ENCODE results near the gene NBDY.
"Not testable (repeated sequence)": the region's sequence is repeated elsewhere in the genome, so short reads cannot be mapped to it uniquely, and the experiment has no call there.

NBDY gene

GRCh38 chrX:56764153-56764974, 35.3 kb downstream of the NBDY start:
- peak; percentile 24 for DNase-seq (ENCODE audit: low spot score)

GRCh38 chrX:56764975-56765791, 36.1 kb downstream of the NBDY start:
- DNase-seq (ENCODE audit: low spot score), result no peak

DNA sequence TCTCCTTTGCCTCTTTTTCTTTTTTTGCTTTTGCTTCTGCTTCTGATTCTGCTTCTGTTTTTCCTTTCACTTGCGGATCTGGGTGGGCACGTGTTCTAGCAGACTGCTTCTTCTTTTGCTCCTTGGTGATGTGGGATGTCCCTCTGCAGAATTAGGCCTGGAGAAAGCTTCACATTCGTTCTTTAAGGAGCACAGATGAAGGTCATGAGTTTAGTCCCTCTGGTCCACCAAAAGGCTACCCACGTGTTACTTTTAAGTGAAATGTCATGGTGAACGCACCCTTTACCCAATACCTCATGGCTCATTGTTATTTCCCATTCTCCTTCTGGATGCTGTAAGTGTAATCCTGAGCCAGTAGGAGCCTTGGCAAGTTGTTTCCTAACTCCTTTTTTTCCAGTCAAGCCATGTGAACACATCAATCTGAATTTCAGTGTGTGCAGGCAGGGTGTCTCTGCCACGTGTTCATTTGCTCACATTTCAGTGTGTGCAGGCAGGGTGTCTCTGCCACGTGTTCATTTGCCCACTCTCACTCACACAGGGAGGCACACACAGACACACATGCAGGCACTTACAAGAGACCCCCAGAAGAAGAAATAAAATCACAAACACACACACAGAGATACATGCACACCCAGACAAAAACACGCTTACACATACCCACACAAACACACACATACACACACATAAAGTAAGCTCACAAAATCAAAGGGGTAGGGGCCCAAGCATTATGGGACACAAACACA, 36.9 kb downstream of the NBDY start:
- no peak for DNase-seq (ENCODE audit: low spot score)

DNA sequence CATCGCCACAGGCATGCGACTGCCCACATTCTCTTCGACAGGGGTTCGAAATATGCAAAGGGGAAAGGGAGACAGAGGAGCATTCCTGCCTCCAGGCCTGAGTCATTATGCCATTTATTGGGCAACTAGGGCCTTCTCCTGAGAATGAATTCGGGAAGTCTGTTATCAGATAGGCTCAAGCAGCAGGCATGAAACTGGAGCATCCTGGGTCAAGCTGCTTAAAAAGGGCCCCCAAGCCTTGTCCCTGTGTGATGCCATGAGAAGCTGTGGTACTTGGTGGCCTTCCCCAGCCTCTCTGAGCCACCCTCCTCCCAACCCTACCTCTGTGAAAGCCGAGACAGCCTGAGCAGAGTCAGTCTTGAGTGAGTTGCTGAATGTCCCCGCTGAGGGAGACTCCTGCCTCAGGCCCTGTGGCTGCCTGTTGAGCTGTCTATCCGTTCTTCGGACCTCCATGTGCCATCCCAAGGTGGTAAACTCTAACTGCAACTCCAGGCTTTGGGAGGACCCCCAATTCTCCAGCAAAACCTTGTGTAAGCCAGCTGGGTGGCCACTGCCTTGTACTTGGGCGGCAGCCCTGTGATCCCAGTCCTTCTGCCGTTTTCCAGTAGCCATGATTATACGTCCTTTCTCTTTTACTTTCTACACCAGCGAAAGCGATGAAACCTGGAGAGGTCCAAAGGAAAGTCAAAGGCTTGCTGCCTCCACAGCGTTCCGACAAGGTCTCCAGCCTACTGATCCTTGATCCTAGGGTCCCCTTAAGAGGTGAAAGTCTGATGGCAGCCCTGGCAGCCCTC, 37.7 kb downstream of the NBDY start:
- no peak for DNase-seq (ENCODE audit: low spot score)

DNA sequence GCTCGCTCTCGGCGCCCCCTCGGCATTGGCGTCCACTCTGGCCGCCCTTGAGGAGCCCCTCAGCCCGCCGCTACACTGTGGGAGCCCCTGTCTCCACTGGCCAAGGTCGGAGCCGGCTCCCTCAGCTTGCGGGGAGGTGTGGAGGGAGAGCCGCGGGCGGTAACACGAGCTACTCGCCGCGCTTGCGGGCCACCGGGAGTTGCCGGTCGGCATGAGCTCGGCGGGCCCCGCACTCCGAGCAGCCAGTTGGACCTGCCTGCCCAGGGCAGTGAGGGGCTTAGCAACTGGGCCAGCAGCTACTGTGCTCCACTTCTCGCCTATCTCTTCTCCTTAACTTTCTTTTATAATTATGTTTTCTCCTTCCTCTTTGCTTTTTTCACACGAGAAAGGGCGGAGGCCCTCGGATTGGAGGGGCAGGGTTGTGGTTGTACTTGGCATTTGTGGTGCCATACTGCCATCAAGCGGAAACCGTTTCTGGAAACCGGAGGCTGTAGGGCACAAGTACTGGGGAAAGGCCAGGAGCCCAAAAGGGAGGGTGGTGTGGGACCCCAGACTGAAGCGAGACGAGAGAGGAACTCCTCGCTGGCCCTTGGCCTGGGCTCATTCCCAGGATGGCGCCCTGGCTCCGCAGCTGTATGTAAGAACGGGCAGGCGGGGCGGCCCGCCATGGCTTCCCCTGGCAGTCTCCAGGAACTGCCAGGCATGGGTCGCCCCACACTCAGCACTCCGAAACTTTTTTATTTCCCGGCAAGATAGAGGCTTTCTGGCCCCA, 38.5 kb downstream of the NBDY start:
- DNase-seq (ENCODE audit: low spot score), result not testable (repeated sequence)

DNA sequence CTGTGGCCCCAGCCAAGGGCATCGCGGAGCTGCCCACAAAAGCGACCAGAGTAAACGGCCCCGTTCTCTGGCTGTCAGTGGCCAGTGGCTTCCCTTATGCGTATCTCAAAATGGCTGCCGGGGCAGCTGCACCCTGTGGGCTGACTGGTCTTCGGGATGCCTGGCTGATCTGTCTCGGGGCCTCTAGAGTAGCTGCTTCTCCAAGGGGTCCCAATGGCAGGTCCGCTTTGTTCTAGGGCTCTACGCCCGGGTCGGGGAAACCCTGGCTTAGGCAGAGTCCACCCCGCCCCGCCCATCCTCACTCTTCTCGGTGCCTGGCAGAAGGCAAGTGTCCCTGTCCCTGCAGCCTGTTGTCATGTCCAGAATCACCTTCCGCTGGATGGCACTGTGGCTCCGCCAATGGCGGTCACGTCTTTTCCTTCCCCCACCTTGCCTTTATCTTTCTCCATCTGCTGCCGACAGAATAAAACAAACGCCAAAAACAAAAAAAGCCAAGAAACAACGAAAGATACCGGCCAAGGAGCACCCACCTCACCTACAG, 39.1 kb downstream of the NBDY start:
- not testable (repeated sequence) for DNase-seq (ENCODE audit: low spot score)

- not testable (repeated sequence) for DNase-seq (ENCODE audit: low spot score)
Measured at GRCh38 chrX:56772675-56773521, 43.9 kb downstream of the NBDY start.

- not testable (repeated sequence) for DNase-seq (ENCODE audit: low spot score)
Measured at GRCh38 chrX:56773522-56774060, 44.5 kb downstream of the NBDY start.

DNA sequence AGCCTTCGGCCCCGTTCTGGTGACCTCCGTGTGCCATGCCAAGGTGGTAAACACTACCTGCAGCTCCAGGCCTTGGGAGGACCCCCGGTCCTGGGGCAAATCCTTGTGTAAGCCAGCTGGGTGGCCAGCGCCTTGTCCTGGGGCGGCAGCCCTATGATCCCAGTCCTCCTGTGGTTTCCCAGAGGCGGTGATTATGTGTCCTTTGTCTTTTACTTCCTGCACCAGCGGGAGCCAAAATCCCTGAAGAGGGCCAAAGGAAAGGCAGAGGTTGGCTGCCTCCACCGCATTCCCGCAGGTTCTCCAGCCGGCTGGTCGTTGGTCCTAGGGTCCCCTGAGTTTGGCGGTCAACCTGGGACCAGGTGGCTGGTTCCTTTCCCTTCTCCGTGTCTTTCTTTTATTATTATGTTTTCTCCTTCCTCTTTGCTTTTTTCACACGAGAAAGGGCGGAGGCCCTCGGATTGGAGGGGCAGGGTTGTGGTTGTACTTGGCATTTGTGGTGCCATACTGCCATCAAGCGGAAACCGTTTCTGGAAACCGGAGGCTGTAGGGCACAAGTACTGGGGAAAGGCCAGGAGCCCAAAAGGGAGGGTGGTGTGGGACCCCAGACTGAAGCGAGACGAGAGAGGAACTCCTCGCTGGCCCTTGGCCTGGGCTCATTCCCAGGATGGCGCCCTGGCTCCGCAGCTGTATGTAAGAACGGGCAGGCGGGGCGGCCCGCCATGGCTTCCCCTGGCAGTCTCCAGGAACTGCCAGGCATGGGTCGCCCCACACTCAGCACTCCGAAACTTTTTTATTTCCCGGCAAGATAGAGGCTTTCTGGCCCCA, 49.3 kb downstream of the NBDY start:
- DNase-seq (ENCODE audit: low spot score), result not testable (repeated sequence)

- DNase-seq (ENCODE audit: low spot score), result not testable (repeated sequence)
Measured at GRCh38 chrX:56778924-56779468, 50.0 kb downstream of the NBDY start.

DNA sequence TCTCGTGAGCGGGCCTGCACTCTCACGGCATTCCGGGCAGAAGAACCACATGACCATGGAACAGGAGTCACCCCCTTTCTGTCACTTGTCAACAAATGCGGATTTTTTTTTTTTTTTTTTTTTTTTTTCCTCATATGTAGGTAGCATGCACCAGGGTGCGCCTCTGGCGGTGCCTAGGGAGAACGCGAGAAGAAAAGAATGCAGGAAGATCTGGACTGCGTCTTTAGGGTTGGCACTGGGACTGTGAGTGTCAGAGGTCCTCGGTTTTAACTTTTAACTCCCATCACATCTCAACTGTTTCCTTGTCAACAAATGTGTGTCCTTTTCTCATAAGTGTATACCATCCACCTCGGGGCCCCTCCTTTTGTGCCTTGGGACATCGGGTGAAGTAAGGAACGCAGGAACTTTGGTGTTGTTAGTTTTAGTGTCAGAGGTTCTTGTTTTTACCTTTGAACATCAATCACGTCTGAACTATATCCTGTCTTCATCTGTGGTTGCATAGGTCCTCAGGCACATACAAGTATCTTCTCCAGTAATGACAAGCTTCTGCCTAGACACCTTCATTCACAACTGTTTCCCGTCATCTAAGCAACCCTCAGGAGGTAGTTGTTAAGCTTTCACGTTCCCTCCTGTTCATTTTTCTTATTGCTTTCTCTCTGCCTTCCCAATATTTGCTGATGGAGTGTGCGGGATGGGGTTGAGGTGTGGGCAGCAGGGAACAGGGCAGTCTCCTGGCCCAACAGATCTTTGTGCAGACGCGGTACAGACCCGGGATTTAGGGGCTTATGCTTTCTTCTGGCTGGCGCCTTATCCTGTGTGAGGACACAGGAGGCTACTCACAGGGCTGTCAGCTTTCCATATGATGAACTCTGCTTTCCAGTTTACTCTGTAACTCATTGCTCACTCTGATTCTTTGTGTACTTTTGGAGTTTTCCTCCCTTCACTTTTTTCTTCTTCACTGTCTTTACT, 51.9 kb downstream of the NBDY start:
- DNase-seq (ENCODE audit: low spot score), result not testable (repeated sequence)

DNA sequence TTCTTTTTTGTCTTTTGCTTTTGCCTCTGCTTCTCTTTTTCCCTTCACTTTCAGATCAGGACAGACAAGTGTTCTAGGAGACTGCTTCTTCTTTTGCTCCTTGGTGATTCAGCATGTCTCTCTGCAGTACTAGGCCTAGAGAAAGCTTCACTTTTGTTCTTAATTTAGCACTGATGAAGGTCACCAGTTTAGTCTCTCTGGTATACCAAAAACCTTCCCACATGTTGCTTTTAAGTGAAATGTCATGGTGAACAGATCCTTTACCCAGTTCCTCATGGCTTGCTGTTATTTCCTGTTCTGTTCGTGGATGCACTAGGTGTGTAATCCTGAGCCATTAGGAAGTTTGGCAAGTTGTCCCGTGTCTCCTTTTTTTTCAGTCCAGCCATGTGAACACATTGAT, 53.3 kb downstream of the NBDY start:
- no peak for DNase-seq (ENCODE audit: low spot score)

- DNase-seq (ENCODE audit: low spot score), result no peak
Measured at GRCh38 chrX:56782791-56783449, 53.9 kb downstream of the NBDY start.

GRCh38 chrX:56783450-56783831, 54.4 kb downstream of the NBDY start:
- no peak for DNase-seq (ENCODE audit: low spot score)

GRCh38 chrX:56783996-56784620, 55.1 kb downstream of the NBDY start:
- no peak for DNase-seq (ENCODE audit: low spot score)

DNA sequence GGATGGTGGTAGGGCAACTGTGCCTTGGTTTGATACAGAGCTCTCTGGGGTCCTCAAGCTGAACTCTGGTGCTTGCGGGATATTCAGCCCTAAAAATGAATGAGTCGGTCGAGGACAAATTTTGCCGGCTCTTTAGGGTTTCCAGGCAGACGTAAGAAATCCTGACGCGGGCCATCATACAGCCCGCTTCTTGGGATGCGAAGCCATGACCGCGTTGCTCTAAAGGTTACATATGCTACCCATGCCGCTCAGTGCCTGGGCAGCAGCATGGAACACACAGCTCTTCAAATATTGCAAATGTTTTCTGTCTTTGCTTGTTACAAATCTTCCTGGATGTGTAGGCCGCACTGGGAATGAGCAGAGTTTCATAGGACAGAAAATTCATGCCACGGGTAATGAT, 55.6 kb downstream of the NBDY start:
- no peak for DNase-seq (ENCODE audit: low spot score)
